Measurements from ENCODE around the gene LRRC32.

LRRC32 gene

DNA sequence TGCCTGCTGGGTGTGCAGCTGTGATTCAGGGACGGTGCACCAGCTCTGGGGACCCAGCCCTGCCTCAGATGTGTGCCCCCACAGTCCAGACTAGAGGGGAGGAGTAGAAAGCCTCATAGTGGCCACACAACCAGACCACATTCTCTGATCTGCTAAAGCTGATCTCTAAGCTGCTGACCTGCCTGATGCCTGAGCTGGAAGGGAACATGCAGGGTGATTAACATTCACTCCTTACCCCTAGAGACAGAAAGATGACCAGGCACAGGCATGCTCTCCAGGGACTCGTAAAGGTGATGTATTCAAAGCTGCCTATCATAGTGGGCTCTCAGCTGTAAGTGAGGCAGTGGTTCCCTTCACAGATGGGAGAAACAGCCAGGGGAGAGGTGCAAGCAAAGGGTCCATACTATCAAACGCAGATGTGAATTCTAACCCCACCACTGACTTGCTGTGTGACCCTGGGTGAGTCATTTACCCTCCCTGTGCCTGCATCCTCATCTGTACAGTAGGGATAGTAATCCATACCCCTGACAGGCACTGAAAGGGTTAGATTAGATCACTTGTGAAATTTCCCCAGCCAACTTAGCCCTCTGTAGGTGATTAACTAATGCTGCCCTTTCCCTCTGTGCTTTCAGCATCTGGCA, 29.0 kb upstream of the LRRC32 start:
- DNase-seq (ENCODE audit: low spot score) = no peak

DNA sequence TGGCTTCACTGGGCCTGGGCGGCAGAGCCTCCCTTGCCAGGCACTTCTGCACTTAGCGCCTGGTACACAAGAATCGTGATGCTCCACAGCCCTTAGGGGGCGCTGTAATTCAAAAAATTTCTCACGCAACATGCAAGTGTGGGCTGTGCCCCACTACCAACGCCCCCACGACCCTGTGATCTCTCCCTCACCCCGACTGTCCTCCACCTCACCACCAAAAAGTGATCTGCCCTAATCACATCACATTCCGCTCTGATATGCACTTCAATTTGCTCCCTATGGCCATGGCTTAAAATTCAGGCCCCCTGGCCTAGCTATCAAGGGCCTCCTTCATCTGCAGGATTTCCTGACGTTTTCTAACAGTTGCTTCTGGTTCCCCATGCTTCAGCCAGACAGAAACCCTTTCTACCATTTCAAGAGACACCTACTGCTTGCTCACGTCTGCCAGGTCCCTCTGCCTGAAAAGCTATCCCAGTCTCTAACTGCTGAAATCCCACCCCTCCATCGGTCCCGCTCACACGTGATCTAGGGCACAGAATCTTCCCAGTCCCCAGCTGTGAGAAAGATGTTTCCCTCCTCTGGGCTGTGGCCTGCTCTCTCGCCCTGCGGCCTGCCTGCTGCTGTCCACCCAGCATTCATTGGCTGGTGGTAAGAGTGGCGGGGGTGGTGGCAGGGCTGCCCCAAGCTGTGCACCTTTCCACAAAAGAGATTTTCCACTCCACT, 27.9 kb upstream of the LRRC32 start:
- no peak for DNase-seq (ENCODE audit: low spot score)

DNA sequence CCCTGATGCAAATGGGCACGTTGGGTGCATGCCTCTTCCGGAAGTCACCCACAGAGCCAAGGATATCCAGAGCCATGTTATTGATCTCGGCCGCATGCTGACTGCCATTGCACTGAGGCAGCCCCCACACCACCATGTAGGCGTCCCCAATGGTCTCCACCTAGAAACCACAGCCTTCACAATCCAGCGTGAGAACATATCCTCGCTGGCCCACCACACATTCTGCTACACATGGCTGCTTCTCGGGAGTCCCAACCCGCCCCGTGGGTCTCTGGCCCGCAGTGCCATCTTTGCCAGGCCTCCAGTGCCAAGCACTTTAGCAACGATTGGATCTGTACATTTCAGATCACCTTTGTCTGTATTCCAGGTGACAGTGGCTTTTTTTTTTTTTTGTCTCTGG, 26.2 kb upstream of the LRRC32 start:
- no peak for DNase-seq (ENCODE audit: low spot score)

DNA sequence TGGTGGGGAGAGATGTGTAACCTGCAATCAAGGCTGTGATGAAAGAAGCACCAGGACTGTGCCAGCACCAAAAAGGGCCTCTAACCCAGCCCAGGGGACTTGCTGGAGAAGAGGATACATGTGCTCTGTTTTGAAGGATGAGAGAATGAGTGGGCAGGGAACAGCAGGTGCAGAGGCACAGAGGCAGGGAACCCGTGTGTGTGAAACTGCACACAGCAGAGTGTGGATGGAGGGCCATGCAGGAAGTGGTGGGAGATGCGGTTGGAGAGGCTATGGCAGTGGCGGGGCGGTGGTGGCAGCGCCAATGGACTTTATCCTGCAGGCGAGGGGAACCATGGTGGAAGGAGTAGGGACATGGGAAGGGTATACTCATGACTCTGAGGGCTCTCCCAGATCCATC, 25.2 kb upstream of the LRRC32 start:
- no peak for DNase-seq (ENCODE audit: low spot score)

DNA sequence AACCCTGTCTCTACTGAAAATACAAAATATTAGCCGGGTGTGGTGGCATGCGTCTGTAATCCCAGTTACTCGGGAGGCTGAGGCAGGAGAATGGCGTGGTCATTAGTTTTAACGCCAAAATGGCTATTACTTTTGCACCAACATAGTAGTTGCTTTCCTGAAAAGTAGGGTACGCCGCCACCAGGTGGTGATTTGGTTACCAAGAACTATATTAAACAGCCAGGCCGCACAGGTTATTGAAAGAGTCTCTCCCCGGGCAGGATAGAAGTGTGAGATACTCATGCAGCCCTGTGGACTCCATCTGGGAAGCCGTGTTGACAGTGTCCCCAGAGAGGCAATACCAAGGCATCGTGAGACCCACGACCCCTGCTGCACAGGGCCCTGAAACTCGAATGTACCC, 24.6 kb upstream of the LRRC32 start:
- DNase-seq (ENCODE audit: low spot score) = no peak

DNA sequence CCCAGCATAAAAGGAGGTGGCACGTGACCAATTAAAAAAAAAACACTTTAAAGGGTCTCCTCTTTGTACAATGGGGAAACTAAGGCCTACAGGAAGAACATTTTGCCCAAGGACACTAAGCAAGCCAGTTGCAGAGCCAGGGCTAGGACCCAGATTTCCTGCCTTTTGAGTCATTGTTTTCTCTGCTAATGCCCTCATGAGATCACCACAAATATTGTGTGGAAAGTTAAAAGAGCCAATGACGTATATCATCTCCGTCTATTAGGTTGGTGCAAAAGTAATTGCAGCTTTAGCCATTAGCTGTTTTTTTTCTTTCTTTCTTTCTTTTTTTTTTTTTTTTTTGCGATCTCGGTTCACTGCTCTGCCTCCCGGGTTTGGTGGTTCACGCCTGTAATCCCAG, 24.1 kb upstream of the LRRC32 start:
- no peak for DNase-seq (ENCODE audit: low spot score)

DNA sequence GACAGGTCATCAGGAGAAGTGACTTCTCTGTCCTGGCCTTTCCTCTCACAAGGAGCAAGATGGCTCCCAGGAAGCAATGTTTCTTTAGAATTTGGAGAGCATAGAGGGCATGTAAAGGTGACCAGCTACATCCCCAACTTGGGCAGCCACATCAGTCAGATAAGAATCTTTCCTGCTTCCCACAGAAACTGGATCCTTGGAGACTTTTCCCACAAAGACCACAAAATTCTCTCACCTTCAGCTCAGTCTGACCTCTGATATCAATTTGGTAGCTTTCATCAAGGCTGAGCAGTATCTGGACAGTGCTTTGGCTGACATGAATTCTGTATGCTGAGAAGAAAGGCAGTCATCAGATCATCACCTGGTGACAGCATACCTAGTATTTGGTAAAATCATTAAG, 23.3 kb upstream of the LRRC32 start:
- DNase-seq (ENCODE audit: low spot score) = no peak

DNA sequence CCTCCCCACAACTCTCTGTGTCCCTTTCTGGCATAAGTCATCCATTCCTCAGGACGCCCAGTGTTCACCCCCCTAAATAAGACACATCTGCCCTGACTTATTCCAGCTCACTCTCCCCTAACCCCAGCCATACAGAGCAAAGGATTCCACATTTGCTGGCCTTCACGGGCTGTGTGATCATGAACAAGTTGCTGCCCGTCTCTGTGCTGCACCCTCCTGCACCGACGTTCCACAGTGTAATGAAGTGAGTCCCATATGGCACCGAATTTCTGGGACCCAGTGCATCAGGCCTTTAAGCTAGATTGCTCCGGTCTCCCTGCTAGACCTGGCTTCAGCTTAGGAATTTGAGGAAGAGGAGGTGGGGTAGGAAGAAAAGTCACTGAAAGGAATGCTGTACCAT, 22.4 kb upstream of the LRRC32 start:
- DNase-seq (ENCODE audit: low spot score) = no peak

DNA sequence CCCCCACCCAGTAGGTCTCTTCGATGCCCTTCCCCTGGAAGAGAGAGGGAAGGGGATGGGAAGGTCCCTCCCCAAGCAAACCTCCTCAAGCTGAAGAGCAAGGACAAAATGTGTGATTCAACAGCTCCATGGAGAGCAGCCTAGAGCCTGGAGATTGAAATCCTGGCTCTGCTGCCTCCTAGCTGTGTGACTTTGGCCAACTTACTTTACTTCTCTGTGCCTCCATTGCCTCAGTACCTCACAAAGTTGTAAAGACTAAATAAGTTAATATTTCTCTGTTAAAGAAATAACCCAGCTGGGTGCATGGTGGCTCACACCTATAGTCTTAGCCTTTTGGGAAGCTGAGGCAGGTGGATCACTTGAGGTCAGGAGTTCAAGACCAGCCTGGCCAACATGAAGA, 21.1 kb upstream of the LRRC32 start:
- DNase-seq (ENCODE audit: low spot score) = no peak

DNA sequence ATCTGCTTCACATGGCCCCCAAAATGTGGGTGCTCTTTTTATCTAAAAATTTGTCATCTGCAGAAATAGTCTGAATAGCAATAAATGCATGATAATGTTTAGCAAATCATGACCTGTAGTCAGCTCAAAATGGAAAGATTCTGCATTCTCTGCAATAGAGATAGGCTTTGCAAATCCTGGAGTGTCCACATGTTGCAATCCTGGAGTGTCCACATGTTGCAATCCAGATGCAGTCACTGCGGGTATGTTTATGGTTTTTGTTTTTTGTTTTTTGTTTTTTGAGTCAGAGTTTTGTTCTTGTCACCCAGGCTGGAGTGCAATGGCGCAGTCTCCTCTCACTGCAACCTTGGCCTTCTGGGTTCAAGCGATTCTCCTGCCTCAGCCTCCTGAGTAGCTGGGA, 20.2 kb upstream of the LRRC32 start:
- DNase-seq (ENCODE audit: low spot score) = no peak

DNA sequence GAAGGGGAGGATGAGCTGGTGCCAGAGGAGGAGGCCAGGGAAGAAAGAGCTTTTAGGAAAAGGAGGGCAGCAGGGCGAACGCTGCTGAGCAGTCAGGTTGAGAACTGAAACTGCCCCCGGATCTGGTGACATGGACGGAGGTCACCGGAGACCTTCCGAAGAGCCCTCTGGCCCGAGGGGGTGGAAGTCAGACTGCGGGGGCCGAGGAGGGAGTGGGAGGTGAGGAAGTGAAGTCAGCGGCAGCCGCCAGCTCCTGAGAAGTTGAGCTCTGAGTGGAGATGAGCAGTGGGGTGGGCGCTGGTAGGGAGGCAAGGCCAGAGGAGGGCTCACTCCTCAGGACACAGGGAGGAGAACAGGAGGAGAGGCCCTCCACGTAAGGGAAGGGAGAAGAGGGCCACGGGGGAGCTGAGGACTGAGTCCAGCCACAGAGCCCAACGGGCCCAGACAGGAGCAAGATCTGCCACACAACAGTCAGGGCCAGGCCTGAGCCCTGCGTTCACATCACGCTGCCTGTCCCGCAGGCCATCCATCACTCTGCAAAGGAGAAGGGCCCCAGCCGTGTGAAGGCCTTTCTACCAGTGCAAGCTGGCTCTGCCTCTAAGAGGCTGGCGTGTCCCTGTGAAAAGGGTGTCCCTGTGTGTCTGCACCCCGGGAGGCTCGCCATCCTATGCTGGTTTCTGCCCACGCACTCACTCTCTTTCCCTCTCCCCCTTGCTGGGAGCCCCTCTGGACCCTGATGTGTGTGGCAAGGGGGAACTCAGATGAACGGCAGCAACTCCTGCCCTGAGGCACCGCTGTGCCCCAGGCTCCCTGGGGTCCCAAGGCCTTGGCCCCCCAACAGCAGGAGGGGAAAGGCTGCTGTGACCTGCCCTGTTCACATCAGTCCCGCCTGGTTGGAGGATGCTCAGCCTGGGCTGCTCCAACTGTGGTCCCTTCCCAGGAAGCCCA, 19.0 kb upstream of the LRRC32 start:
- no peak for DNase-seq (ENCODE audit: low spot score)

DNA sequence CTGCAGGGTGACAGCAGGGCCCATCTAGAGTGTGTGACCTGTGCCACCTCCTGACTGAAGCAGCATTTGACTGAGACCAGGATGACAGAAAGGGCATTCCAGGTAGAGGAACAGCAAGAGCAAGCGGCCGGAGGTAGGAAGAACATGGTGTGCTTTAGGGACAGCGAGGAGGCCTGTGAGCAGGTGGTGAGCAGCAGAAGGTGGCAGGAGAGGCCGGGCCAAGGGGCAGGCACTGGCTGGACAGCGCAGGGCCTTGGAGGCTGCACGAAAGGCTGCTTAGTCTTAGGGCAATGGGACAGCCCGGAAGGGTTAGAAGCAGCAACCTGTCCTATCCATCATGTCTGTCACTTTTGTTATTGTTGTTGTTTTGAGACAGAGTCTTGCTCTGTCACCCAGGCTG, 17.6 kb upstream of the LRRC32 start:
- no peak for DNase-seq (ENCODE audit: low spot score)

DNA sequence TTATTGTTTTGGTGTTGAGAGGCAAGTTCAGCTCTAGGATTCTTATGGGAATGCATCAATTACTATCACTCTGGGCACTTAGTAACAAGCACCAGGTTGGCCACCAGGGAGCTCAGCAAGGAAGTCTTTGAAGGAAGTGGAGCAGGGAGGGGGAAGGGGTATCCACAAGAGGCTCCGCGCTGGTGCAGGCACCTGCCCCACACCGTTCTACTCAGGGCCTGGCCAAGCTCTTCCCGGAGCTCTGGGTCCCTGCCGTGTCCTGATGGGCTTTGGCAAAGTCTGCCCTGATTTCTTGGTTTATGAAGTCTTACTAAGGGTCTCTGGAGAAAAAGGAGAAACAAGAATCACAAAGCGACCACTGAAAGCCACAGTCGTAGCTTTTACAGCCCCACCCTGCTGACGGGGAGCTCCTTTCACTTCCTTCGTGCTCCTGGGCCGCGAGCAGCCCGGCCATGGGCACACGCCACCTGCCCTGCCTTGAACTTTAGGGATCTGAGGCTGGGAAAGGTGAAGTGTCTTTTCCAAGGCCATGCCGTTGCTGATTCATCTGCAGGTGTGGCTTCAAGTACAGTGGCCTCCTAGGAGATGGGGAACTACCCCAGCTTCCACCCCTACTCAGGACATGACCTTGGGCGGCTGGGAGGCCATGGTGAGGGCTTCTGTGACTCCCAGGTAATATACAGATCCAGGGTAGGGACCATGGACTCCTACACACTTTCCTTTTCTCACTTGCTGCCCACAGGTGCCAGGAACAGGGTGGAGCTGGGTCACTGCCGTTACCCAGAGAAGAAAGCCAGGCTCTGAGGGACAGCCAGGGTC, 15.9 kb upstream of the LRRC32 start:
- DNase-seq (ENCODE audit: low spot score) = no peak

DNA sequence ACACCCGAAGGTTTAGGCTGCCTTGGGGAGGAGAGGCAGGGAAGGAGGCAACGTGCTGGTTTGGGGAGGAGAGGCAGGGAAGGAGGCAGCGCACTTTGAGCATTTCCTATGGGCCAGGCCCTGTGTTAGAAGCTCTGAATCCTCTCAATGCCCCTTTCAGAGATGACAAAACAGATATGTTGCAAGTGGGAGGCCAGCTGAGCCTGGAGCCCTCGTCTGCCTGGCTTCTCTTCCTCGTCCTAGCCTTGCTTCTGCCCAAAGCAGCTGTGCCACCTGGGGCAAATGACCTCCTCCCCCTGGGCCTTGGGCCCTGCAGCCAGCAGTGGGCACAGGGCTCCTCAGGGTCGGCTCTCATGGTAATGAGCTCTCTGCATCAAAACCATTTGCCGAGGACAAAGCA, 15.3 kb upstream of the LRRC32 start:
- no peak for DNase-seq (ENCODE audit: low spot score)

DNA sequence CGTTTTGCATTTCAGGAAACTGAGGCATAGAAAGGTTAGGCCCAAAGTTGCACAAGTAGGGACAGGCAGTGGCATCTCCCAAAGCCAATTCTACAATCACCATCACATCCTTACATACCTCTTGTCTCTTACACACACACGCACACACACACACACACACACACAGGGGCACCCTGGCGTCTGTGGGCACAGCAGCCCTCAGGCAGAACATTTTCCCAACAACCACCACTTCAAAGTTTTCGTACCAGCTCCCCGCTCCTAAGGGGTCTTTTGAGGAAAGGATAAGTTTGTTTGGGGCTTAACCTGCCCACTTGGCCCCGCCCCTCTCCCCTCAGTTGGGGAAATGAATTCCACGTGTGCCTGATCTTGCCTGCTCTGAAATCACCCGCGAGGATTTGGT, 14.7 kb upstream of the LRRC32 start:
- no peak for DNase-seq (ENCODE audit: low spot score)

DNA sequence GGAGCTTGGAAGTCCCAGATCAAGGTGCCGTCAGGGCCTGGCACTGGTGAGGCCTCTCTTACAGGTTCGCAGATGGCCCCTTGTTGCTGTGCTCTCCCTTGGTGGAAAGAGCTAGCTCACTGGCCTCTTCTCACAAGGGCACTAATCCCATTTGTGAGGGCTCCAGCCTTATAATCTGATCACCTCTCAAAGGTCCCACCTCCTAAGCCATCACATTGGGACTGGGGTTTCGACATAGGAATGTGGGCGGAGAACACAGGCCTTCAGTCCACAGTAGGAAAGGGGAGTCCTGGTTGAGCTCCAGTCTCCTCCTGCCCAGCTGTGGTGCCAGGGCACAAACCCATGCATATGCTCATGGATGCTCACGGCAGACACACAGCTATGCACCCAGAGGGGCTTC, 14.0 kb upstream of the LRRC32 start:
- no peak for DNase-seq (ENCODE audit: low spot score)

DNA sequence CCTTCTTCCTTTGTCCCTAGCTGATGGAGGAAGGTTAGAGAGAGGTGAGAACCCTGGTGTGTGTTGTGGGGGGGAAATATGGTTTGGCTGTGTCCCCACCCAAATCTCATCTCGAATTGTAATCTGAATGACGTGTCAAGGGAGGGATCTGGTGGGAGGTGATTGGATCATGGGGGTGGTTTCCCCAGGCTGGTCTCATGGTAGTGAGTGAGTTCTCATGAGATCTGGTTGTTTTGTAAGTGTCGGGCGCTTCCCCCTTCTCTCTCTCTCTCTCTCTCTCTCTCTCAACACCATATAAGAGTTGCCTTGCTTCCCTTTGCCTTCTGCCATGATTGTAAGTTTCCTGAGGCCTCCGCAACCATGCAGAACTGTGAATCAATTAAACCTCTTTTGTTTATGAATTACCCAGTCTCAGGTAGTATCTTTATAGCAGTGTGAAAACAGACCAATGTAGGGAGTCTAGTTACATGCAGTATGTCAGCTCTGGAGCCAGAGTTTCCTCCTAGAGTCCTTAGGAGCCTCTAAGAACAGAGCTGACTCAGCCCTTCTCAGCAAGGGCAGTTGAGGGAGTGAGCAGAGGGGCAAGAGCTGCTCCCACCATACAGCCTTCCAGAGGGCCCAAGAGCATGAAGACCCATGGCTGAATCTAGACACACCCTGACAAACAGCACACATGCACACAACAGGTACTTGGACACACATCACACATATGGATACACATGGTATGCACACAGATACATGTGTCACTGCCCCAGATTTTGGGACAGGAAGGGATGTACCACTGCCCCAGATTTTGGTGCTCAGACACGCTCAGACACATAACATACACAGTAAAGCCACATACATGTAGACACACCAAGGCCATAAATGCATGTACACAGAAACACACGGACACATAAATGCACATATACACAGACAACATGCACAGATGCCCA, 12.9 kb upstream of the LRRC32 start:
- no peak for DNase-seq (ENCODE audit: low spot score)

DNA sequence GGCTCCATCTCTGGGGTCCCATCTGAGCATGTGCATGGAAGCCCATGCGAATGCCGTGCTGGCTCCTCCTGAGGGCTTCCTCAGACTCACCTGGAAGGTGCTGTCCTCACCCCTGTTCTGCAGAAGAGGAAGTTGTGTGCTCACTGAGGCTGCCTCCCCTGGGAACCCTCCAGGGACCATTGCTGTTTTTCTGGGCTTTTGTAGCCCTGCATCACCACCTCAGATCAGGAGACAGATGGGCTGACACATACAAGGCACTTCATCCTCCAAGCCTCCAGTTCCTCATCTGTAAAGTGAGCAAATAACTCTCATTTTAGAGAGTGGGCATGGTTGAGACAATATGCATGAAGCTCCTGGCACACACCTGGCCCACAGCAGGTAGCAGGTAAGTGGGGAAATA, 12.1 kb upstream of the LRRC32 start:
- DNase-seq (ENCODE audit: low spot score) = no peak

DNA sequence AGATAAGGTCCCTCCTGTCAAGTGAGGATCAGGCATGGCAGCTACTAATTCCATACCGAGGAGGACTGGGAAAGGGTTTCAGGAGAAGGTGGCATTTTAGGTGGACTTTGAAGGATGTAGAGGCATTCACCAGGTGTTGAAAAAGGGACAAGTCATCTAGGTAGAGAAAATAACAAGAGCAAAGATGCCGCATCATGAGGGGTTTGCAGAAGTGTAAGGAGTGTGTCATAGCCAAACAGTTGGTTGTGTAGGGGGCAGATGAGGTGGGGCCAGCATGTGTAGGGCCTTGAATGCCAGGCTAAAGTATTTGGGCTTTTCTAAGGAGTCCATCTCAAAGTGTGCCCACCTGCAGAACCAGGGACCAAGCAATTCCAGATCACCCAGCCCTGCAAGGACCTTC, 11.6 kb upstream of the LRRC32 start:
- no peak for DNase-seq (ENCODE audit: low spot score)

DNA sequence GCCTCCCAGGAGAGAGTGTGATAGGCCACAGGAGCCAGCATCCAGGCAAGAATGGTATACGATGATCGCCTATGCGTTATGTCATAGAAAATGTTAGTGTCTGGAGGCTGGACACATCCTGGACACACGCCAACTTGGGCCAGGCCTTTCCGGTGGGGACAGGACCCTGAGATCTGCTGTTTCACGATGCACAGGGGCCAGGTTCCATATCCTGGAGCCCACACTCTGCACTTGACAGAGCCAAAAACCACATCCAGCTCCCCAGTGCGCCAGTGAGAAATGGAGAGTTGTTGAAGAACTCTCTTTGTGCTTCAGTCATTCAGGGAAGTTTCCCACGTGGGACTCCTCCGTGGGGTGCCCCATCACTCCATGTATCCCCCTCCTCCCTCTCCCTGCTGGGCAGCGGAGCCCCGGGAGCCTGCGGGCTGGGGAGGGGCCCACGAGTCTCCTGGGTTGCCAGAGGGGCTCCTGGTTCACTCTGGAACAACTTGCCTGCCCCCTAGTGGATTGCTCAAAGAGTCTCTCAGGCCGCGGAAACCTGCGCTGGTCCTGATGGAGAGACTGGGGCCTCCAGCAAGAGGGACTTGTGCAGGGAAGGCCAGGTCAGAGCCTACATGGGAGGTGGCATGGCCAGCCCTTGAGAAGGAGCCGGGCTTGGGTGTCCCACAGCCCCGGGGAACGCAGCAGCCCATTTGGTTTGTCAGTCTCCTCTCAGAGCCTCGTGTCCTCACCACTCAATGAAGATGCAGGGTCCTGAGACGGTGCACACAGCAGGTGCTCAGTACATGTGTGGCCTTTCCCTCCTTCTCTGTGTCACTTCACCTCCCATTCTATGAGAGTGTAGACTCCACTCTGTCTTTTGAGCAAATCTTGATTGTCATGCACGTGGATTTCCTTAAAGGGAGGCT, 10.2 kb upstream of the LRRC32 start:
- DNase-seq (ENCODE audit: low spot score) = peak; percentile 81
